BE2C (cell line): ENCODE measurements around the gene IGFN1. TPM values are rescaled to one million over a fixed set of nuclear protein-coding genes. Genes with fewer than 3 reads are reported as not detected.

ENCODE experiments used
- DNase-seq: peaks from one replicate; pipeline ENCODE4 v3.0.0-alpha.2; 2020
- H3K27me3 ChIP-seq: fragments of 250-450 bp; sonication (Bioruptor Pico); 2 replicates; pipeline ENCODE4 v1.5.1; 2020; ENCODE audit warnings: mild to moderate bottlenecking
- H3K36me3 ChIP-seq: fragments of 250-450 bp; sonication (Bioruptor Pico); 2 replicates; pipeline ENCODE4 v1.5.1; 2020; ENCODE audit warnings: mild to moderate bottlenecking
- H3K4me1 ChIP-seq: fragments of 250-450 bp; sonication (Bioruptor Pico); 2 replicates; pipeline ENCODE4 v1.5.1; 2020
- H3K4me3 ChIP-seq: 2 replicates; pipeline ENCODE4 v1.5.1; 2011; ENCODE audit warnings: low read depth, low read length
- H3K9me3 ChIP-seq: fragments of 250-450 bp; sonication (Bioruptor Pico); 2 replicates; pipeline ENCODE4 v1.5.1; 2020
- polyA plus RNA-seq: library from polyadenylated mRNA; unstranded; fragments of >200 nt; gene quantifications from one replicate; pipeline ENCODE4 v1.2.1, GENCODE V29; 2012; ENCODE audit warnings: low read depth, missing spikeins; ENCODE audit not compliant: insufficient read length, insufficient read depth
- TF ChIP-seq, protein P1 (sequence below): IDR thresholded peaks from 2 replicates; pipeline ENCODE4 v1.5.1; 2012; ENCODE audit warnings: mild to moderate bottlenecking, low read depth, low read length

The IGFN1 gene
- polyA plus RNA-seq, result 0.43 TPM

DNA sequence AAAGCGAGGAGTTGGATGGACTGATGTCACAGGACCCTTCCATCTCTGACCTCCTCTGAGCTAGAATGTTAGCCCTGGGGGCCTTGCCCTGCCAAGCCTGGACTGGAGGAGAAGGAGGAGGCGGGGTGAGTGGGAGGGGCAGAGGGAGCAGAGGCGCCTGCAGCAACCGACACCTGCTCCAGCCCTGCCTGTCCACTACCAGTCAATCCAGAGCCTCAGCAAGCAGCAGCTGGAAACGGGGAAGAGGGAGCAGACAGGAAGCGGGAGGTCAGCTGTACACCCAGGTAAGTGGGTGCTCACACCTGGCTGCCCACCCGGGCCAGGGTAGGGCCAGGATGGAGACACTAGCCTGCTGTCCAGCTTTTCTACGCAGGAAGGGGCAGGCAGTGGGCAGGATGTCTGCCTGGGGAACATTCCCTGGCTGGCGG, at the start of gene IGFN1:
IGFN1 (plus strand) TSS at position 201 of the 428 bp plus-strand sequence. CDS start 2,470 bp downstream, outside the sequence.
- Histone ChIP-seq H3K9me3 (no peaks in the 10 kb centered on the region), H3K27me3 (no peaks in the 10 kb centered on the region), H3K4me1 (peaks cover 4% of the 10 kb centered on the region; the same call in 1 of the 2 replicates), H3K36me3 (no peaks in the 10 kb centered on the region), H3K4me3 (no peak within 1 kb of the TSS)
- peak; percentile 67 for DNase-seq
- TF ChIP-seq, protein P1, sequence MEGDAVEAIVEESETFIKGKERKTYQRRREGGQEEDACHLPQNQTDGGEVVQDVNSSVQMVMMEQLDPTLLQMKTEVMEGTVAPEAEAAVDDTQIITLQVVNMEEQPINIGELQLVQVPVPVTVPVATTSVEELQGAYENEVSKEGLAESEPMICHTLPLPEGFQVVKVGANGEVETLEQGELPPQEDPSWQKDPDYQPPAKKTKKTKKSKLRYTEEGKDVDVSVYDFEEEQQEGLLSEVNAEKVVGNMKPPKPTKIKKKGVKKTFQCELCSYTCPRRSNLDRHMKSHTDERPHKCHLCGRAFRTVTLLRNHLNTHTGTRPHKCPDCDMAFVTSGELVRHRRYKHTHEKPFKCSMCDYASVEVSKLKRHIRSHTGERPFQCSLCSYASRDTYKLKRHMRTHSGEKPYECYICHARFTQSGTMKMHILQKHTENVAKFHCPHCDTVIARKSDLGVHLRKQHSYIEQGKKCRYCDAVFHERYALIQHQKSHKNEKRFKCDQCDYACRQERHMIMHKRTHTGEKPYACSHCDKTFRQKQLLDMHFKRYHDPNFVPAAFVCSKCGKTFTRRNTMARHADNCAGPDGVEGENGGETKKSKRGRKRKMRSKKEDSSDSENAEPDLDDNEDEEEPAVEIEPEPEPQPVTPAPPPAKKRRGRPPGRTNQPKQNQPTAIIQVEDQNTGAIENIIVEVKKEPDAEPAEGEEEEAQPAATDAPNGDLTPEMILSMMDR, result no peak

DNA sequence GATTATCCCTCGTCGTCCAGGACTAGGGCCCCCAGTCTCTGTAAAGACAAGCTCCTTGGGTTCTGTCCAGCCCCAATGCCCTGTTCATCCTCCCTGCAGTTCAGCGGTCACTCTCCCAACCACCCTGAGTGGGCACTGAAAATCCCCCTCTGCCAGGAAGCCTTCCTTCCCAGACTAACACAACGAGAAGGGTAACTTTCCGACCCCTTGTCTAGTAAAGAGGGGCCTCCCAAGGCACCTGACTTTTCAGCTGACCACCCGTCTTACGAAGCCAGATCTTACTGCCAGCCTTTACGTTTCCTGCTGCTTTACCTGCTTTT, 49.7 kb upstream of the IGFN1 start:
- Histone ChIP-seq H3K4me1 (no peaks in the 10 kb centered on the region; the same call in 1 of the 2 replicates), H3K4me3 (no peak overlapping the region), H3K27me3 (no peaks in the 10 kb centered on the region), H3K9me3 (no peaks in the 10 kb centered on the region), H3K36me3 (peaks cover 63% of the 10 kb centered on the region)
- no peak for DNase-seq
- TF ChIP-seq, protein P1, result no peak

DNA sequence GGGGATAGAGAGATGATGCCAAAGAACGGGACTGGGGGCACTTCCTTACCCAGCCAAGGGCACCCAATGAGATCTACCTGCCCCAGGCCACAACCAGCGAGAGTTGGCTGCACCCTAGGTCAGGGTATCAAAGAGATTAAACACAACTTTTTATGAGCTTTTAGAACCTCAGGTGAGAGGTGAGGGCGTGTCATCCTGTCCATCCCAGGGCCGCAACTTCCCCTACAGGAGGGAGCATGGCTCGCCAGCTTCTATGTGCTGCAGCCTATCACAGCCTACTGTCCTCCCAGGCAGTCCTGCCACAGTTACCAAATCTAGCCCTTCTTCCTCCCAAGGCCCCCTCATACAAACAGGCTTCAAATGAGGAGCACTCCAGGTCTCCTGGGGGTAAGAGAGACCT, 49.2 kb upstream of the IGFN1 start:
- TF ChIP-seq, protein P1, result no peak
- peaks cover 68% of the 10 kb centered on the region for H3K36me3 ChIP-seq
- no peaks in the 10 kb centered on the region for H3K9me3 ChIP-seq
- no peak overlapping the region for H3K4me3 ChIP-seq
- no peaks in the 10 kb centered on the region for H3K27me3 ChIP-seq
- no peaks in the 10 kb centered on the region; the same call in 1 of the 2 replicates for H3K4me1 ChIP-seq
- DNase-seq, result no peak

DNA sequence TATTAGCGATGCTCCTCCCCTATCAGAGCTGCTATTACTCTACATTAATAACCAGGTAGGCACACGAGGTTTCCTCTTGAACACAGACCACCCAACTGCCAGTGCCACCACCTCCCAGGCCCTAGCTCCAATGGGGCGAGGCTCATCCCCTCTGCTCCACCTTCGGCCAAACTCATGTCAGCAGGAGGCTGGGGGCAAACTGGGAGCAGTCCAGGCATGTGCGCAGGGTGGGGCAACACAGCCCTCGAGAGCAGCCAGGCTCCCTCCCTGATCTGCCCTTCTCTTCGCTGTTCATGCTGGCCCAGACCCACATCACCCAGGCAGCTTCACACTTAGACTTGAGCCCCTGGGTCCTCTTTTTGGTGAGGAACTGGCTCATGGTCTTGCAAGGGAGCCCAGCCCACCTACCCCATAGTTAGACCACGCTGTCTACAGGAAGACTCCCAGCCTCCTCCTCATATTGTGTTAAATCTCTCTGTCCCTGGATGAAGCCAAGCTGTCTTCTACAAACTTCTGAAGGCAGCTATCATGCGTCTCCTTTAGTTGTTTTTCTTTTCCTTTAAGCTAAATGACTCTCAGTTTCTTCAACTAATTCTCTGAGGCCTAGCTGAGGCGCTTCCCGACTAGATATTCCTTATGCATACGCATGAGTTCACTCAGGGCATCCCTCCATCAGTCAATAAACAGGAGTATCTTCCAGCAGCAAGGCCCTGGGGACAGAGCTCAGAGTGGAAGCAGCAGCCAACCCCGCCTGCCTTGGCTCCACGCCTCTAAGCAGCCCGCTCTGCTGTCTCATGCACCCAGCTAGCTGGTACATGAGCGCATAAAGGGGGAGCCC, 48.4 kb upstream of the IGFN1 start:
- H3K27me3 ChIP-seq, result no peaks in the 10 kb centered on the region
- H3K4me1 ChIP-seq, result no peaks in the 10 kb centered on the region; the same call in 1 of the 2 replicates
- DNase-seq, result no peak
- TF ChIP-seq, protein P1, result no peak
- peaks cover 73% of the 10 kb centered on the region for H3K36me3 ChIP-seq
- no peak overlapping the region for H3K4me3 ChIP-seq
- no peaks in the 10 kb centered on the region for H3K9me3 ChIP-seq

DNA sequence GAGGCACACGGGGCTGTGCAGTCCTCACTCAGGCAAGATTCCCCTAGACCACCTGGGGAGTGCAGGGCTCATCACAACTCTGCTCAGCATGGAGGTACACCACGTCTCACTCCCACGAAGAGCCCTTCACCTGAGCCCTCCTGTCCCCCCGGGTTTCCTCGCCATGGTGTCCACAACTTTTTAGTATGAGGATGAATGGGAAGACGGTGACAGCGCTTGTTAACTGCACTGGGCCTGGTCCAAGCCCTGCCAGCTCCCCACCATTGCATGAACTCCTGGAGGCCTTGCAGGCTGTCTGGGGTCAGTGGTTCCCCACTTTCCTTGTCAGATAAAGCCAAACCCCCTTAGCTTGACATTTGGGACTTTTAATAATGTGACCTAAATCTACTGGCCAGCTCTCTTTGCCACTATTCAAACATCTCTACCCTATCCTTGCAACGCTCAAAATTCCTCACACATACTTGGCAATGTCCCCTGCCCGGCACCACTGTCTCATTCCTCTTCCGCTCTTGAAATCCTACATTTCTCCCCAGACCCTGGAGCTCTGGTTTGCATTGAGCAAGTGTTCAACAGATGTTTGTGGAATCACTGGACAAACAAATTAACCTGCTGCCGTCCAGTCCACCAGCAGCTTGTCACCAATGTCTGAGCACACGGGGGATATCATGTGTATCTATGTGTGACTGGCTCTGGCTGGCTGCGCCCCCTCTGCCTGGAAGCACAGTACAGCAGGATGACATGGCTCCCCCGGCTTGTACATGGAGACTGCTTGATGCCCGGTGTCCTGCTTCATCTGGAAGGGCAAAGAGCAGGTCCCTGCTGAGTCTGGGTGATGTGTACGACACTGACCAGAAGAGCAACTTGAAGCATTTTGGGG, 47.5 kb upstream of the IGFN1 start:
- TF ChIP-seq, protein P1, result no peak
- no peak overlapping the region for H3K4me3 ChIP-seq
- DNase-seq, result no peak
- no peaks in the 10 kb centered on the region; the same call in 1 of the 2 replicates for H3K4me1 ChIP-seq
- H3K27me3 ChIP-seq, result no peaks in the 10 kb centered on the region
- H3K9me3 ChIP-seq, result no peaks in the 10 kb centered on the region
- H3K36me3 ChIP-seq, result peaks cover 76% of the 10 kb centered on the region
